CMK (cell line): ENCODE results near the gene HNRNPLL.
"Not testable (repeated sequence)": the region's sequence is repeated elsewhere in the genome, so short reads cannot be mapped to it uniquely, and the experiment has no call there.

Experiments used
- DNase-seq: peaks from one replicate; pipeline ENCODE4 v3.0.0-alpha.2; 2010; ENCODE audit warnings: low read depth

The HNRNPLL gene

GRCh38 chr2:38552259-38552658 is 50.5 kb downstream of the HNRNPLL start:
- peak; percentile 56 for DNase-seq

- DNase-seq, result no peak
These were observed 51.0 kb downstream of the HNRNPLL start for GRCh38 chr2:38551746-38552145.

- DNase-seq, result no peak
These were observed 51.6 kb downstream of the HNRNPLL start for GRCh38 chr2:38551171-38551570.

DNA sequence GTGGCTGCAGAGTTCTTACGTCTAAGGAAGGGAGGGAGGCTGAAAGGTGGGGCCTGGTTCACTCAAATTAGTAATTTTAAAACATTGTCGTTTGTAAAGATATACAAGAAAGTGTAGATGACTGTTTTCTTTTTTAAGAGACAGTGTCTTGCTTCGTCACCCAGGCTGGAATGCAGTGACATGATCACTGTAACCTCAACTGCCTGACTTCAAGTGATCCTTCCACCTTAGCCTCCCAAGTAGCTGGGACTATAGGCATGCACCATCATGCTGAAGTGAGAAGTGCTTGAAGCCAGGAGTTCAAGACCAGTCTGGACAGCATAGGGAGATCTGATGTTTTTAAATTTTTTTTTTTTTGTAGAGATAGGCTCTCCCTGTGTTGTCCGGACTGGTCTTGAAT is 52.9 kb downstream of the HNRNPLL start:
- no peak for DNase-seq

GRCh38 chr2:38549071-38549704 is 53.5 kb downstream of the HNRNPLL start:
- DNase-seq, result no peak

GRCh38 chr2:38547791-38548190 is 54.9 kb downstream of the HNRNPLL start:
- DNase-seq, result no peak

- no peak for DNase-seq
These were observed 56.1 kb downstream of the HNRNPLL start for GRCh38 chr2:38546585-38546984.

- no peak for DNase-seq
These were observed 56.7 kb downstream of the HNRNPLL start for GRCh38 chr2:38546064-38546463.

- DNase-seq, result not testable (repeated sequence)
These were observed 60.5 kb downstream of the HNRNPLL start for GRCh38 chr2:38542248-38542631.

DNA sequence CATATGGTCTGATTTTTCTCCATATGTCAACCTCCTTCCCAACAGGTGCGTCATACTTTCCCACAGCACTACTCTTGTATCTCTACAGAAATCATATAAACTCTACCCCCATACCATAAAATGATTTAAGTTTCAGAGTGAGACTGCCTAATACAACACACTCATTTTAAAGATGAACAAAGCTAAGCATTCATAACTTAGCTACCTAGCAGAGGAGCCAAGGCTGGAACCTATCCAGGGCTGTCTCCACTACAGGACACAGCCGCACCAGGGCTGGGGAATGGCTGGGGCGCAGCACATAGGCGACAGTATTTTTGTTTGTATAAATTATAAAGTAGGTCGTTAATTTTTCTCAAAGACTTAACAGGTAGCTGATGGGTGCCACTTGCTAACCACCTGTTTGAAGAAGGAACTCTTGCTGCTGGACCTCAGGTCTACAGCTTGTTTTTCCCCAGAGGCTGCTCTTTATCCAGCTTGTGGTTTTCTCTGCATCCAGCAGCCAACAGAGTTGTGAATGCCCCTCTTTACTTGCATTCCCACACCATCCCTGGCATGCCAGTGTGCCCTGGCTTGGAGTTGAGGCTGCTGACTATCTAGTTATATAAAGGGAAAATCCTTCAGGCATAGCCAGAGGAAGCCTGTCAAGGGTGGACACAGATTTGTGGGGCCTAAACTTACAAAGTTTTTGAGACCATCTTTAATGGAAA is 62.0 kb downstream of the HNRNPLL start:
- no peak for DNase-seq

DNA sequence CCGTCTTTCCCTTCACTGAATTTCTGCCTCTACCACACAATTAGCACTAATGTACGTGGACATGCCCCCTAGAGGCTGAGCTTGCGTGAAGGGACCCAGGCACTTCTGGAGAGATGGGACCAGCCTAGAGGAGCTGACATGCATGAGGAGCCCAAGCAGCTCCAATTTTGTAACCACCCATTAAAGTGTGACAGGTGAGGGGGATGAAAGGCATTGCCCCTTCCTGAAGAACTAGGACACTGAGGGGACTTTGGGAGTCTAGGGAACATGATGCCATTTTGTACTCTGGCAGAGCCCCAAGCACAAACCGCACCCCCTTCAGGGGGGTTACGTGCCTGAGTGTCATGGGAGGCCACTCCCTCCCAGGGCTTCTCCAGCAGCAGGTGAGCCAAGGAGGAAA is 63.6 kb downstream of the HNRNPLL start:
- DNase-seq, result no peak

DNA sequence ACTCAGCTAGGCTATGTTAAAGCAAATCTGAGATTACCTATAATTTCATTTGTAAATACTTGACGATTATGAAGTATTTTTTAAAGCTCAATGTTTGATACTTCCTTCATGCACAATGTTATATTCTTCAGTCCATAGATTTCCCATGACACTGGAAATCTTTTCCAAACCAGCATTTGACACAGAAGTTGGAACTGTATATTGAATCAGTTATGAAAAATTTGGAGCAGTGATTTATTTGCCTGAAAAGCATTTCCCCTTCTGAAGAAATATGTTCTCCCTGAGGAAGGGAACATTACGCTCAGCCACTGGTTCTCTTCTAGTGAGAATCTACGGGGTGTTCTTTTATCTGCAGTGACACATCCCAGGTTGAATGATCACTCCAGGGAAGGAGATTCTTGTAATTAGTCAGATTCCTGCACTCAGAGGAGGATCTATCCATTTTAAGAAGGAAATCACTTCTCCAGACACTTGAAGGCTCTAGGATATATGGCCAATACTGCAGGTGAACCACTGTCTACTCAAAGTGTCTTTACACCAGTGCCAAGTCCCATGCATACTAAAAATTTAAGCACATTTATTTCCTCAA is 64.7 kb downstream of the HNRNPLL start:
- DNase-seq, result no peak

DNA sequence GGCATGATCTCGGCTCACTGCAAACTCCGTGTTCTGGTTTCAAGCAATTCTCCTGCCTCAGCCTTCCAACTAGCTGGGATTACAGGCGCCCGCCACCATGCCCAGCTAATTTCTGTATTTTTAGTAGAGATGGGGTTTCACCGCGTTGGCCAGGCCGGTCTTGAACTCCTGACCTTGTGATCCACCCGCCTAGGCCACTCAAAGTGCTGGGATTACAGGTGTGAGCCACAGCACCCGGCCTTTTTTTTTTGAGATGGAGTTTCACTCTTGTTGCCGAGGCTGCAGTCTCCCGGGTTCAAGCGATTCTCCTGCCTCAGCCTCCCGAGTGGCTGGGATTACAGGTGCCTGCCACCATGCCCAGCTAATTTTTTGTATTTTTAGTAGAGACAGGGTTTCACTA is 65.4 kb downstream of the HNRNPLL start:
- DNase-seq, result not testable (repeated sequence)

GRCh38 chr2:38535744-38536506 is 66.8 kb downstream of the HNRNPLL start:
- DNase-seq, result peak; percentile 46

GRCh38 chr2:38535404-38535743 is 67.4 kb downstream of the HNRNPLL start:
- DNase-seq, result no peak

- DNase-seq, result no peak
These were observed 67.9 kb downstream of the HNRNPLL start for GRCh38 chr2:38534746-38535403.

GRCh38 chr2:38533757-38534545 is 68.8 kb downstream of the HNRNPLL start:
- no peak for DNase-seq

GRCh38 chr2:38533180-38533579 is 69.5 kb downstream of the HNRNPLL start:
- DNase-seq, result no peak

DNA sequence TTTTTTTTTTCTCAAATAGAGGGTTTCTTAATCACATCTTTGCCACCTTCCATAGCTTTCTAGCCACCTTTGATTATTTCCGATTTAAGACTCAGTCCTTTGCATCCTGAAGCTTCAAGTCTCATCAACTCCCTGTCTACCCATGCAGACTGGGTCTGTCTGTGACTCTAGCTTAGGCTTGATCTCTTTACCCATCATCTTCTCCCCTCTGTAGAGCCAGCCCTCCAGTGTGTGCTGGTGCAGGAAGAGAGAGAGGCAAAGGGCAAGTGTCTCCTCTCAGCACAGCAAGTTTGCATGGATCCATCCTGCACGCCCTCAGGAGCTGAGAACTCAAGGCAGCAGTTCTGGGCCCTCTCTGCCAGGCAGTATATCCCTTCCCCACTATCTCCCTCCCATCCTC is 70.4 kb downstream of the HNRNPLL start:
- DNase-seq, result no peak

- DNase-seq, result no peak
These were observed 73.5 kb downstream of the HNRNPLL start for GRCh38 chr2:38529208-38529607.

DNA sequence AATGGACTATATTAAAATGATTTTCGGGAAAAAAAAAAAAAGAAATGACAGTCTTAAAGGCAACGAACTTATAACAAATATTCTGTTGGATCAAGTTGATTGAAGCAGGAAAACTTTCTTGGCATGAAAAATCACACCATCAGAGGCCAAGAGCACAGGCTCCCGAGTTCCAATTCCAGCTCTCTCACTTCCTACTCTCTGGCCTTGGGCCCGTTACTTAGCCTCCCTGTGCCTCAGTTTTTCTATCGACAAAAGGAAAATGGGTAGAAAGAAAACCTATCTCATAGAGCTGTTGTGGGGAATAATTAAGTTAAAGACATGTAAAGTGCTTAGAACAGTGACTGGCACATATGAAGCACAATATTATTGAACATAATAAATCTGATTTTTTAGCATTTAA is 74.2 kb downstream of the HNRNPLL start:
- no peak for DNase-seq
